22Rv1 (cell line): ENCODE data around the gene CCDC43.
"Not testable (repeated sequence)": the region's sequence is repeated elsewhere in the genome, so short reads cannot be mapped to it uniquely, and the experiment has no call there.

ENCODE experiments used
- H3K27ac ChIP-seq: fragments of 450-650 bp; 2 replicates; pipeline ENCODE4 v1.5.1; 2017
- ZFX ChIP-seq: fragments of 450-650 bp; IDR thresholded peaks from 2 replicates; pipeline ENCODE4 v1.6.1; 2017; ENCODE audit warnings: antibody characterized with exemption, borderline replicate concordance
- TF ChIP-seq, protein P1 (sequence below): fragments of 450-650 bp; IDR thresholded peaks from 2 replicates; pipeline ENCODE4 v1.5.1; 2017; ENCODE audit warnings: mild to moderate bottlenecking

CCDC43 gene

DNA sequence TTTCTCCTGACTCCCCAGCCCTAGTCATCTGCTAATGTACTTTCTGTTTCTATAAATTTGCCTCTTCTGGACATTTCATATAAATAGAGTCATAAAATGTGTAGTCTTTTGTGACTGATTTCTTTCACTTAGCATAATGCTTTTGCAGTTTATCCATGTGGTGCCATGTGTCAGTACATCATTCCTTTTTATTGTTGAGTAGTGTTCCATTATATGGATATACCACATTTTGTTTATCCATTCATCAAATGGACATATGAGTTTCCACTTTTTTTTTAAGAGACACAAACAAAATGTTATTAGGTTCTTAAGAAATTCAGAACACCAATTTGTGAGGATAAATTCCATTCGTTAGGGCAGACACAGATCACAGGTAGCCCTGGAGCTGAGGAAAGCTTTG, 29.9 kb upstream of the CCDC43 start:
- TF ChIP-seq, protein P1, sequence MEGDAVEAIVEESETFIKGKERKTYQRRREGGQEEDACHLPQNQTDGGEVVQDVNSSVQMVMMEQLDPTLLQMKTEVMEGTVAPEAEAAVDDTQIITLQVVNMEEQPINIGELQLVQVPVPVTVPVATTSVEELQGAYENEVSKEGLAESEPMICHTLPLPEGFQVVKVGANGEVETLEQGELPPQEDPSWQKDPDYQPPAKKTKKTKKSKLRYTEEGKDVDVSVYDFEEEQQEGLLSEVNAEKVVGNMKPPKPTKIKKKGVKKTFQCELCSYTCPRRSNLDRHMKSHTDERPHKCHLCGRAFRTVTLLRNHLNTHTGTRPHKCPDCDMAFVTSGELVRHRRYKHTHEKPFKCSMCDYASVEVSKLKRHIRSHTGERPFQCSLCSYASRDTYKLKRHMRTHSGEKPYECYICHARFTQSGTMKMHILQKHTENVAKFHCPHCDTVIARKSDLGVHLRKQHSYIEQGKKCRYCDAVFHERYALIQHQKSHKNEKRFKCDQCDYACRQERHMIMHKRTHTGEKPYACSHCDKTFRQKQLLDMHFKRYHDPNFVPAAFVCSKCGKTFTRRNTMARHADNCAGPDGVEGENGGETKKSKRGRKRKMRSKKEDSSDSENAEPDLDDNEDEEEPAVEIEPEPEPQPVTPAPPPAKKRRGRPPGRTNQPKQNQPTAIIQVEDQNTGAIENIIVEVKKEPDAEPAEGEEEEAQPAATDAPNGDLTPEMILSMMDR = no peak
- no peak for TF ChIP-seq ZFX

DNA sequence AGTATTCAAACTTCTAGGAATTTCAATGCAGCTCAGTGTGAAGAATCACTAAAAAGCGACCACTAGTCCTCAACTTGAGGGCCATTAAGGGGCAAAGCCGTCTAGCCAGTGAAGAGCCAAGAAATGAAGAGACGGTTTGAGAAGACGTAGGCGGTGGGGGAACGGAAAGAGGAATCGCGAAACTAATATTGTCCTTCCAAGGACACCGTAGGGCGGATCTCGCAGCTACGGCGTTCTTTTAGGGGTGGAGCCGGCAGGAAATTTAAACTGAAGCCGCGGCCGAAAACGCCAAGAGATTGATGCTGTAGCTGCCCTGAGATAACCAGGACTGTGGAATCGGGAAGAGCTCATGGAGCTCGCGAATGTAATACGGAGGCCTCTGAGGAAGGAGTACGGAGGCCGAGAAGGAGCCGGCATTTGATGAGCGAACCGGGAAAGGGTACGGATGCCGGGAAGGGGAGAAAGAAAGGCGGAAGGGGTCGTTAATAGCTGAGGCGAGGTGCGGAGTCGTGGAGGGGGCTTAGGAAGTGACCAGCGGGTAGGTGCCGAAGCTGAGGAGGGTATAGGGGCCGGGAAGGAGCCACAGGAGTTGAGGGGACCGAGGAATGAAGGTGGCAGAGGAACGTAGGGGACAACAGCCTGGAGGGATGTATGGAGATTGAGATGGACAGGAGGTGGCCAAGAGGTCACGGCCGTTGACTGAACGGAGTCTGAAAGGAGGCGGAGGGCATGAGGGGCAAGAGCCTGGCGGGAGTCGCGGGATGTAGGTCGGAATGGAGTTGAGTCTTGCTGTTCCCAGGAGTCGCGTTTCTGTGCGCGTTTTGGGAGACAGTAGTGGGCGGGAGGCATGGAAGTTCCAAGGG, 19.1 kb upstream of the CCDC43 start, which contains the start of gene DBF4B:
Gene DBF4B (plus strand): TSS at position 265 of the 863 bp plus-strand sequence. CDS start 156 bp downstream, at position 421.
- TF ChIP-seq, protein P1 = no peak
- TF ChIP-seq ZFX = no peak
- H3K27ac ChIP-seq = peak within 1 kb of the TSS; percentile 89

More for the DNA sequence above, 29.9 kb upstream of the CCDC43 start:
- H3K27ac ChIP-seq = no peak overlapping the region

DNA sequence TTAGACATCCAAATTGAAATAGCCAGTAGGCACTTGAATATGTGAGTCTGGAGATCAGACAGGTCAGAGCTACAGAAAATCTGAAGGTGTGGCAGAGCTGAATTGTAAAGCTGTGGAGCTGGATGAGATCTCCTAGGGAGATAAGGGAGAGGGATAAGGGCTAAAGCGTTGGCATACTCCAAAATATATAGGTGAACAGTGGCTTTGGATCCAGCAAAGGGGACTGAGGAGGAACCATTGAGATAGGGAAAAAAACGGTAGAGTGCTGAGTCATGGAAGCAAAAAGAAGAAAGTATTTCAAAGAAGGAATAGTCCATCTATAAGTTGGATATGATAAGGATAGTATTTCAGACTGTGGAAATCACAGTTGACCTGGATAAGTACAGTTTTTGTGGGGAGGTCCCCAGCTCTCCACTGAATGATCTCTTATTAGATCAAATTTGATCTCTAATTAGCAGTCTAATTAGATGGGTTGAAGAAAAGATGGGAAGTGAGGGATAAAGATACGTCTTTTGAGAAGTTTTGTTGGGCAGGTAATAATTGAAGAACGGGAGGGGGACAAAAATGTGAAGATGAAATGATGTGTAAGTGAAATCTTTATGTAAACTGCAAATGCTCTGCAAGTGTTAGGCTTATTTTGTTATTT, 18.3 kb upstream of the CCDC43 start:
- peak overlapping the region; percentile 89 for H3K27ac ChIP-seq
- TF ChIP-seq ZFX = no peak
- TF ChIP-seq, protein P1 = no peak

DNA sequence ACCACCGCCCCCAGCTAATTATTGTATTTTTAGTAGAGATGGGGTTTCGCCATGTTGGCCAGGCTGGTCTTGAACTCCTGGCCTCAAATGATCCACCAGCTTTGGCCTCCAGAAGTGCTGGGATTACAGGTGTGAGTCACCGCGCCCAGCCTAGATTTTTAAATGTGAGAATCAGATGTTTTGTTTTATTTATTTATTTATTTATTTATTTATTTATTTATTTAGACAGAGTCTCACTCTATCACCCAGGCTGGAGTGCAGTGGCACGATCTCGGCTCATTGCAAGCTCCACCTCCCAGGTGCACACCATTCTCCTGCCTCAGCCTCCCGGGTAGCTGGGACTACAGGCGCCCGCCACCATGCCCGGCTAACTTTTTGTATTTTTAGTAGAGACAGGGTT, 10.7 kb upstream of the CCDC43 start:
- H3K27ac ChIP-seq = not testable (repeated sequence)

DNA sequence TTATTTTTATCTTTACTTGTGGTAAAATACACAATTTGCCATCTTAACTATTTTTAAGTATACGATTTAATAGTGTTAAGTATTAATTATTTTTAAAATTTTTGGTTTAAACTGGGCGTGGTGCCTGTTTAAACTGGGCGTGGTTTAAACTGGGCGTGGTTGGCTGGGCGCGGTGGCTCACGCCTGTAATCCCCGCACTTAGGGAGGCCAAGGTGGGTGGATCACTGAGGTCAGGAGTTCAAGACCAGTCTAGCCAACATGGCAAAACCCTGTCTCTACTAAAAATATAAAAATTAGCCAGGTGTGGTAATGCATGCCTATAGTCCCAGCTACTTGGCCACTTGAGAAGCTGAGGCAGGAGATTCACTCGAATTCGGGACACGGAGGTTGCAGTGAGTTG, 4.0 kb upstream of the CCDC43 start:
- H3K27ac ChIP-seq = no peak overlapping the region
- no peak for TF ChIP-seq ZFX
- TF ChIP-seq, protein P1 = no peak

DNA sequence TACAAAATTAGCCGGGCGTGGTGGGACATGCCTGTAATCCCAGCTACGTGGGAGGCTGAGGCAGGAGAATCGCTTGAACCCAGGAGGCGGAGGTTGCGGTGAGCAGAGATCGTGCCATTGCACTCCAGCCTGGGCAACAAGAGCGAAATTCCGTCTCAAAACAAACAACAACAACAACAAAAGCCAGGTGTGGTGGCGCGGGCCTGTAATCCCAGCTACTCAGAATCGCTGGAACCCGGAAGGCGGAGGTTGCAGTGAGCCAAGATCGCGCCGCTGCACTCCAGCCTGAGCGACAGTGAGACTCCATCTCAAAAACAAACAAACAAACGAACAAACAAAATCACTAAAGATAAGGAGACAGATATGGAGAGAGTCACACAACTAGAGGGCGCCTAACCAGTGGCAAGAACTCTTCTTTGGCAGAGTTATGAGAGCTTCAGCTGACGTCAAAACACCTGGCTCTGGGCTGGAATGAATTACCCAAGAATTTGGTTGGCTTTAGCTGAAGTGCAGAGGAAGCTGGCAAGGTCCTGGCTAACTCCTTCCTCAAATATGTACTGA, 1.2 kb upstream of the CCDC43 start:
- TF ChIP-seq, protein P1 = peak; percentile 76
- peak overlapping the region; percentile 100 for H3K27ac ChIP-seq

DNA sequence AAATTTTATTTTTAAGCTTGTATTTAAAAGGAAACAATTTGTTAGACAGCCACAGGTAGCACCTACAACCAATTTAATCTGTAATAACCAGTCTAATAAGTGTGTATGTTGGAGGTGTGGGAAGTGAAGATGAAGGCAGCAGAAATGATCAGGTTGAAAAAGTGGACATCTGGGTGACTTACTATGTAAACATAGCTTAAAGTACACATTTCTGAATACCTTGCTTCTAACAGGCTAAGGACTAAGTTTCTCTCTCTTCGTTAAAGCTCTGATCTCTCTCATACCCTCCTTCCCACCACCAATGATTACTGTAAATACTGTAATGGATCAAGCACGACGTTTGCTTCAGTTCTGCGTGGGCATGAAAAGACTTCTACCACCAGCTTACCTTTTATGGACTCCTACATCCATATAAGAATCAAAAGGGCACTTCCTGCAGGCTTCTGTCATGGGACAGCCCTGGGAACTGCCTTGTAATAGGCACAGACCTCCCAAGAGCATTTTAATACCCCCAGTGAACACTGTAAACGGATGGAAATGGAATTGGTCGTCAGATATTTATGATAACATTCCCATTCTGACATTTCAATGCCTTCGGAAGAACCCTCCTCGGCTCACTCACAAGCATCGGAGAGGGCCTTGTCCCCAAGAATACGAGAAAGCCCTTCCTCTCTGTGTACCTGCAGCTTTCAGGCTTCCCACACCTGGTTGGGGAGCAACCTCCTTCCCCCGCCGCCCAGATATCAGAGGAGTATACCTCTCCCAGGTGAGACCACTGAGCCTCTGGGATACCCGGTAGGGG, 700 bp downstream of the CCDC43 start:
- peak overlapping the region; percentile 100 for H3K27ac ChIP-seq
- TF ChIP-seq ZFX = no peak
- TF ChIP-seq, protein P1 = no peak
